ENCODE data around the gene PACRG.

Gene PACRG

GRCh38 chr6:163320804-163321203, 593.0 kb downstream of the PACRG start:
- H3K4ac ChIP-seq (ENCODE audit: low read depth, low read length): no peak overlapping the region
- no peak overlapping the region for H3K14ac ChIP-seq (ENCODE audit: low read length)
- H4K91ac ChIP-seq (ENCODE audit: low read depth, low read length): no peak overlapping the region
- no peak overlapping the region for H4K8ac ChIP-seq (ENCODE audit: low read depth, low read length)
- H2BK5ac ChIP-seq (ENCODE audit: low read depth, low read length, poor library complexity): no peak overlapping the region
- no peak overlapping the region for H2BK120ac ChIP-seq (ENCODE audit: insufficient read depth, low read length, poor library complexity)
- DNase-seq: peak in 1 of 2 donors; percentile 22
- H3K79me1 ChIP-seq (ENCODE audit: low read length): no peaks in the 10 kb centered on the region
- no peak overlapping the region for H4K12ac ChIP-seq (ENCODE audit: low read depth, low read length)
- no CpG with 5 or more reads among the region's 2 CpGs for WGBS (ENCODE audit: extremely low coverage, insufficient coverage, insufficient read length)
- H3K36me3 ChIP-seq (ENCODE audit: control insufficient read depth in 1 of 2, insufficient read depth in 2 of 2, low read length in 2 of 2): no peaks in the 10 kb centered on the region
- no peaks in the 10 kb centered on the region for H3K79me2 ChIP-seq (ENCODE audit: control insufficient read depth, insufficient read depth, low read length, poor library complexity)
- H3K23ac ChIP-seq (ENCODE audit: low read length): no peak overlapping the region
- H3K4me1 ChIP-seq (ENCODE audit: control insufficient read depth in 1 of 2, insufficient read depth in 2 of 2, low read length in 2 of 2): no peaks in the 10 kb centered on the region
- no peaks in the 10 kb centered on the region for H3K27me3 ChIP-seq (ENCODE audit: insufficient read depth, low read length)
- H3K4me3 ChIP-seq (ENCODE audit: low read depth, low read length): no peak overlapping the region
- no peak overlapping the region for H2BK12ac ChIP-seq (ENCODE audit: low read length)
- no peak overlapping the region for H3K18ac ChIP-seq (ENCODE audit: low read length)
- no peak overlapping the region for H2AK5ac ChIP-seq (ENCODE audit: low read length)
- H3K4me2 ChIP-seq (ENCODE audit: low read length): no peak overlapping the region
- H2AFZ ChIP-seq (ENCODE audit: insufficient read depth, low read length, poor library complexity): no peak overlapping the region
- no peaks in the 10 kb centered on the region for H3K9me3 ChIP-seq (ENCODE audit: insufficient read depth, low read depth, low read length)
- H3K9ac ChIP-seq (ENCODE audit: low read length): no peak overlapping the region
- H3K27ac ChIP-seq (ENCODE audit: low read depth, low read length): no peak overlapping the region

GRCh38 chr6:163321717-163322116, 593.9 kb downstream of the PACRG start:
- H2BK5ac ChIP-seq (ENCODE audit: low read depth, low read length, poor library complexity): no peak overlapping the region
- no peak overlapping the region for H4K91ac ChIP-seq (ENCODE audit: low read depth, low read length)
- no peak overlapping the region for H3K23ac ChIP-seq (ENCODE audit: low read length)
- no peak overlapping the region for H3K9ac ChIP-seq (ENCODE audit: low read length)
- no peak overlapping the region for H4K12ac ChIP-seq (ENCODE audit: low read depth, low read length)
- H3K9me3 ChIP-seq (ENCODE audit: insufficient read depth, low read depth, low read length): no peaks in the 10 kb centered on the region
- no peak overlapping the region for H3K4me2 ChIP-seq (ENCODE audit: low read length)
- no peak overlapping the region for H2AK5ac ChIP-seq (ENCODE audit: low read length)
- H3K4ac ChIP-seq (ENCODE audit: low read depth, low read length): no peak overlapping the region
- no peaks in the 10 kb centered on the region for H3K36me3 ChIP-seq (ENCODE audit: control insufficient read depth in 1 of 2, insufficient read depth in 2 of 2, low read length in 2 of 2)
- no peak overlapping the region for H3K18ac ChIP-seq (ENCODE audit: low read length)
- no peaks in the 10 kb centered on the region for H3K27me3 ChIP-seq (ENCODE audit: insufficient read depth, low read length)
- no peak overlapping the region for H2BK120ac ChIP-seq (ENCODE audit: insufficient read depth, low read length, poor library complexity)
- H2AFZ ChIP-seq (ENCODE audit: insufficient read depth, low read length, poor library complexity): no peak overlapping the region
- no peak overlapping the region for H3K27ac ChIP-seq (ENCODE audit: low read depth, low read length)
- WGBS (ENCODE audit: extremely low coverage, insufficient coverage, insufficient read length): no CpG with 5 or more reads among the region's 18 CpGs
- no peaks in the 10 kb centered on the region for H3K4me1 ChIP-seq (ENCODE audit: control insufficient read depth in 1 of 2, insufficient read depth in 2 of 2, low read length in 2 of 2)
- no peak for DNase-seq
- H4K8ac ChIP-seq (ENCODE audit: low read depth, low read length): no peak overlapping the region
- no peak overlapping the region for H3K14ac ChIP-seq (ENCODE audit: low read length)
- no peak overlapping the region for H3K4me3 ChIP-seq (ENCODE audit: low read depth, low read length)
- no peaks in the 10 kb centered on the region for H3K79me2 ChIP-seq (ENCODE audit: control insufficient read depth, insufficient read depth, low read length, poor library complexity)
- no peak overlapping the region for H2BK12ac ChIP-seq (ENCODE audit: low read length)
- H3K79me1 ChIP-seq (ENCODE audit: low read length): no peaks in the 10 kb centered on the region

GRCh38 chr6:163323274-163323673, 595.5 kb downstream of the PACRG start:
- no peak overlapping the region for H2BK120ac ChIP-seq (ENCODE audit: insufficient read depth, low read length, poor library complexity)
- no peak overlapping the region for H4K8ac ChIP-seq (ENCODE audit: low read depth, low read length)
- H3K9ac ChIP-seq (ENCODE audit: low read length): no peak overlapping the region
- no CpG with 5 or more reads among the region's 13 CpGs for WGBS (ENCODE audit: extremely low coverage, insufficient coverage, insufficient read length)
- no peaks in the 10 kb centered on the region for H3K36me3 ChIP-seq (ENCODE audit: control insufficient read depth in 1 of 2, insufficient read depth in 2 of 2, low read length in 2 of 2)
- no peak overlapping the region for H3K4me3 ChIP-seq (ENCODE audit: low read depth, low read length)
- no peaks in the 10 kb centered on the region for H3K79me2 ChIP-seq (ENCODE audit: control insufficient read depth, insufficient read depth, low read length, poor library complexity)
- no peak overlapping the region for H3K4ac ChIP-seq (ENCODE audit: low read depth, low read length)
- no peak overlapping the region for H2BK5ac ChIP-seq (ENCODE audit: low read depth, low read length, poor library complexity)
- H3K14ac ChIP-seq (ENCODE audit: low read length): no peak overlapping the region
- no peaks in the 10 kb centered on the region for H3K4me1 ChIP-seq (ENCODE audit: control insufficient read depth in 1 of 2, insufficient read depth in 2 of 2, low read length in 2 of 2)
- H3K9me3 ChIP-seq (ENCODE audit: insufficient read depth, low read depth, low read length): peaks cover 3% of the 10 kb centered on the region
- no peak overlapping the region for H3K27ac ChIP-seq (ENCODE audit: low read depth, low read length)
- no peak overlapping the region for H3K4me2 ChIP-seq (ENCODE audit: low read length)
- DNase-seq: no peak
- no peak overlapping the region for H2AFZ ChIP-seq (ENCODE audit: insufficient read depth, low read length, poor library complexity)
- no peak overlapping the region for H3K23ac ChIP-seq (ENCODE audit: low read length)
- H3K18ac ChIP-seq (ENCODE audit: low read length): no peak overlapping the region
- H2BK12ac ChIP-seq (ENCODE audit: low read length): no peak overlapping the region
- H2AK5ac ChIP-seq (ENCODE audit: low read length): no peak overlapping the region
- H4K91ac ChIP-seq (ENCODE audit: low read depth, low read length): no peak overlapping the region
- no peak overlapping the region for H4K12ac ChIP-seq (ENCODE audit: low read depth, low read length)
- no peaks in the 10 kb centered on the region for H3K79me1 ChIP-seq (ENCODE audit: low read length)
- H3K27me3 ChIP-seq (ENCODE audit: insufficient read depth, low read length): no peaks in the 10 kb centered on the region

GRCh38 chr6:163323705-163324104, 595.9 kb downstream of the PACRG start:
- Histone ChIP-seq H3K27me3 (ENCODE audit: insufficient read depth, low read length) (no peaks in the 10 kb centered on the region), H4K8ac (ENCODE audit: low read depth, low read length) (no peak overlapping the region), H3K36me3 (ENCODE audit: control insufficient read depth in 1 of 2, insufficient read depth in 2 of 2, low read length in 2 of 2) (no peaks in the 10 kb centered on the region), H4K12ac (ENCODE audit: low read depth, low read length) (no peak overlapping the region), H3K18ac (ENCODE audit: low read length) (no peak overlapping the region), H2BK12ac (ENCODE audit: low read length) (no peak overlapping the region), H3K4ac (ENCODE audit: low read depth, low read length) (no peak overlapping the region), H3K79me2 (ENCODE audit: control insufficient read depth, insufficient read depth, low read length, poor library complexity) (no peaks in the 10 kb centered on the region), H3K14ac (ENCODE audit: low read length) (no peak overlapping the region), H3K9ac (ENCODE audit: low read length) (no peak overlapping the region), H2BK120ac (ENCODE audit: insufficient read depth, low read length, poor library complexity) (no peak overlapping the region), H3K79me1 (ENCODE audit: low read length) (no peaks in the 10 kb centered on the region), H3K23ac (ENCODE audit: low read length) (no peak overlapping the region), H2BK5ac (ENCODE audit: low read depth, low read length, poor library complexity) (no peak overlapping the region), H3K27ac (ENCODE audit: low read depth, low read length) (no peak overlapping the region), H3K4me3 (ENCODE audit: low read depth, low read length) (no peak overlapping the region), H2AK5ac (ENCODE audit: low read length) (no peak overlapping the region), H3K9me3 (ENCODE audit: insufficient read depth, low read depth, low read length) (peaks cover 3% of the 10 kb centered on the region), H2AFZ (ENCODE audit: insufficient read depth, low read length, poor library complexity) (no peak overlapping the region), H3K4me2 (ENCODE audit: low read length) (no peak overlapping the region), H3K4me1 (ENCODE audit: control insufficient read depth in 1 of 2, insufficient read depth in 2 of 2, low read length in 2 of 2) (no peaks in the 10 kb centered on the region), H4K91ac (ENCODE audit: low read depth, low read length) (no peak overlapping the region)
- DNase-seq: peak in 1 of 2 donors; percentile 12
- no CpG with 5 or more reads among the region's 7 CpGs for WGBS (ENCODE audit: extremely low coverage, insufficient coverage, insufficient read length)
